RWPE2 (cell line): ENCODE data around the gene NPFFR1.
A peak's percentile ranks its signal among the peaks of the same experiment; 100 is the strongest.

Experiments used
- ATAC-seq: fragments of 200-7000 bp; cut with Tn5 transposase; 3 replicates; pipeline ENCODE4 v1.9.1; 2021; ENCODE audit warnings: low read depth
- DNase-seq: peaks from one replicate; pipeline ENCODE4 v3.0.0-alpha.2; 2020; ENCODE audit warnings: low spot score
- H3K27ac ChIP-seq: fragments of 450-650 bp; 2 replicates; pipeline ENCODE4 v1.5.1; 2017; ENCODE audit warnings: mild to moderate bottlenecking; ENCODE audit not compliant: poor library complexity, severe bottlenecking
- H3K27me3 ChIP-seq: fragments of 250-450 bp; sonication (Bioruptor Pico); 2 replicates; pipeline ENCODE4 v1.5.1; 2021; ENCODE audit warnings: mild to moderate bottlenecking, moderate library complexity; ENCODE audit not compliant: insufficient read depth, poor library complexity, severe bottlenecking
- H3K36me3 ChIP-seq: fragments of 250-450 bp; sonication (Bioruptor Pico); 2 replicates; pipeline ENCODE4 v1.5.1; 2020; ENCODE audit warnings: low read depth, mild to moderate bottlenecking, moderate library complexity
- H3K4me1 ChIP-seq: fragments of 250-450 bp; sonication (Bioruptor Pico); 2 replicates; pipeline ENCODE4 v1.5.1; 2021; ENCODE audit warnings: mild to moderate bottlenecking, moderate library complexity; ENCODE audit not compliant: insufficient read depth, poor library complexity, severe bottlenecking
- H3K4me3 ChIP-seq: fragments of 250-450 bp; sonication (Bioruptor Pico); 2 replicates; pipeline ENCODE4 v1.5.1; 2021; ENCODE audit warnings: mild to moderate bottlenecking, moderate library complexity; ENCODE audit not compliant: severe bottlenecking
- H3K9me3 ChIP-seq: fragments of 250-450 bp; sonication (Bioruptor Pico); 2 replicates; pipeline ENCODE4 v1.5.1; 2021; ENCODE audit warnings: mild to moderate bottlenecking, moderate library complexity; ENCODE audit not compliant: severe bottlenecking
- CTCF ChIP-seq: fragments of 450-650 bp; IDR thresholded peaks from one replicate; pipeline ENCODE4 v1.5.1; 2017; ENCODE audit warnings: mild to moderate bottlenecking, moderate library complexity; ENCODE audit not compliant: poor library complexity, severe bottlenecking

The NPFFR1 gene

DNA sequence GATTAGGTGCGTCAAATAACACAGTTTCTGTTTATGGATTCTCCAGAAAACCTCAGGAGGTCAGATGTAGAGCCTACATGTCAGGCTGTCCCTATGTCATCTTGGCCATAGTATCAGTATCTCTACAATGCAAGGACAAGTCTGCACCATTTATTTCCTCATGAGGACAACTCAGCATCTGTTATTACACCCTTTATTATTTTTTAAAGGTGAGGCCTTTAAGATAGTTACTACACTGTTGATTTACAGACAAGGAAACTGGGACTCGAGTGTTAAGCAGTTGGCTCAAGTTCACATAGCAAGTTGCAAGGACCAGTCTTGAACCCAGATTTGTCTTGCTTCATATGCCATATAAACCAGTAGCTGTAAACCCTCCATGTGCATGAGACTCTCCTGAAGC is 27.3 kb downstream of the NPFFR1 start:
- H3K36me3 ChIP-seq: no peaks in the 10 kb centered on the region
- no peaks in the 10 kb centered on the region for H3K27me3 ChIP-seq
- H3K4me3 ChIP-seq: no peak overlapping the region
- DNase-seq: no peak
- ATAC-seq: no peak
- TF ChIP-seq CTCF: no peak
- H3K27ac ChIP-seq: no peak overlapping the region
- H3K4me1 ChIP-seq: peaks cover 3% of the 10 kb centered on the region
- H3K9me3 ChIP-seq: peaks cover 2% of the 10 kb centered on the region

DNA sequence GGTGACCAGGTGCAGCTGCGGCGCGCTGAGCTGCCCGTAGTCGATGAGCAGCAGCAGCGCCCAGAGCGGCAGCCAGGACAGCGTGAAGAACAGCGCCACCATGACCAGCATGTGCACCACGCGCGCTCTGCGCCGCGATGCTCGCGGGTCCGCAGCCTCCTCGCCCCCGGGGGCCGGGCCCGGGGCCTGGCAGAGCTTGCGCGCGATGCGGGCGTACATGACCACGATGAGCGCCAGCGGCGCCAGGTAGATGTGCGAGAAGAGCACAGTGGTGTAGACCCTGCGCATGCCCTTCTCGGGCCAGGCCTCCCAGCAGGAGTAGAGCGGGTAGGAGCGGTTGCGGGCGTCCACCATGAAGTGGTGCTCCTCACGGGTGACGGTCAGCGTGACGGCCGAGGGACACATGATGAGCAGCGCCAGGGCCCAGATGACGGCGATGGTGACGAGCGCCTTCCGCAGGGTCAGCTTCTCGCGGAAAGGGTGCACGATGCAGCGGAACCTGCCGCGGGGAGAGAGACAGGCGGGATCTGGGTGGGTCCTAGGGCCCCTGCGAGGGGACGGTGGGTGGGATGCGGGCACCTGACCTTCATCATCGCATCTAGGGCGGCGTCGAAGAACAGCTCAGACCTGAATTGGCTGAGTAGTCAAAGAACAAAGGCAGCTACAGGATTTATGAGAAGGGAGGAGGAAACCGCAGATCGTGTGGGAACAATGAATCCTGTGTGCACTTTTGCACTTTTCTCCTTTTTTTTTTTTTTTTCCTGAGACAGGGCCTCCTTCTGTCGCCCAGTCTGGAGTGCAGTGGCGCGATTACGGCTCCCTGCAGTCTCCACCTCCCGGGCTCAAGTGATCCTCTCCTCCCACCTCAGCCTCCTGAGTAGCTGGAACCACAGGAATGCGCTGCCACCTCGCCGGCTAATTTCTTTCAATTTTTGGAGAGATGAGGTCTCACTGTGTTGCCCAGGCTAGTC is 28.2 kb downstream of the NPFFR1 start:
- DNase-seq (no peak), ATAC-seq (peak; percentile 74)
- H3K27me3 ChIP-seq: no peaks in the 10 kb centered on the region
- no peak overlapping the region for H3K27ac ChIP-seq
- peaks cover 3% of the 10 kb centered on the region for H3K4me1 ChIP-seq
- no peaks in the 10 kb centered on the region for H3K36me3 ChIP-seq
- no peak for TF ChIP-seq CTCF
- H3K4me3 ChIP-seq: no peak overlapping the region
- peaks cover 2% of the 10 kb centered on the region for H3K9me3 ChIP-seq

GRCh38 chr10:70254778-70255328 is 29.0 kb downstream of the NPFFR1 start:
- H3K4me1 ChIP-seq: peaks cover 3% of the 10 kb centered on the region
- no peaks in the 10 kb centered on the region for H3K9me3 ChIP-seq
- H3K27ac ChIP-seq: no peak overlapping the region
- no peak overlapping the region for H3K4me3 ChIP-seq
- TF ChIP-seq CTCF: no peak
- H3K27me3 ChIP-seq: no peaks in the 10 kb centered on the region
- DNase-seq (no peak), ATAC-seq (no peak)
- H3K36me3 ChIP-seq: no peaks in the 10 kb centered on the region

- Histone ChIP-seq H3K9me3 (no peaks in the 10 kb centered on the region), H3K4me1 (peaks cover 3% of the 10 kb centered on the region), H3K4me3 (no peak overlapping the region), H3K36me3 (no peaks in the 10 kb centered on the region), H3K27ac (no peak overlapping the region), H3K27me3 (no peaks in the 10 kb centered on the region)
- ATAC-seq (no peak), DNase-seq (no peak)
- no peak for TF ChIP-seq CTCF
Observed at GRCh38 chr10:70253878-70254765, 29.7 kb downstream of the NPFFR1 start.
